H1 (cell line): Measurements from ENCODE around the gene CAMTA2. TPM values are rescaled to one million over a fixed set of nuclear protein-coding genes. Genes with fewer than 3 reads are reported as not detected.

Experiments used
- ASH2L ChIP-seq: fragments of 200-600, 300-600 bp; sonication (generic); IDR thresholded peaks from one replicate; pipeline ENCODE4 v1.7.1; 2017; ENCODE audit warnings: low read length
- BACH1 ChIP-seq: IDR thresholded peaks from 2 replicates; pipeline ENCODE4 v1.6.1; 2012; ENCODE audit warnings: low read length, improper control_type of control experiment
- BCL11A ChIP-seq, 2 experiments: IDR thresholded peaks; one replicate each; pipeline ENCODE4 v1.6.1; 2011; ENCODE audit warnings: low read depth in 2 of 2, low read length in 2 of 2, mild to moderate bottlenecking in 2 of 2
- CBX8 ChIP-seq: fragments of 300-800, 300-1000 bp; sonication (generic); IDR thresholded peaks from 2 replicates; pipeline ENCODE4 v1.7.1; 2016; ENCODE audit warnings: low read depth, low read length, borderline replicate concordance
- CEBPB ChIP-seq: IDR thresholded peaks from 2 replicates; pipeline ENCODE4 v1.6.1; 2012; ENCODE audit warnings: low read depth, low read length
- CHD1 ChIP-seq: IDR thresholded peaks from 2 replicates; pipeline ENCODE4 v1.6.1; 2012; ENCODE audit warnings: low read depth, low read length, improper control_type of control experiment
- FOSL1 ChIP-seq: IDR thresholded peaks from 2 replicates; pipeline ENCODE4 v1.6.1; 2011; ENCODE audit warnings: mild to moderate bottlenecking, low read depth, low read length, moderate library complexity; ENCODE audit not compliant: insufficient read depth
- GABPA ChIP-seq: IDR thresholded peaks from 2 replicates; pipeline ENCODE4 v1.6.1; 2011; ENCODE audit warnings: mild to moderate bottlenecking, low read length, moderate library complexity, borderline replicate concordance; ENCODE audit not compliant: insufficient read depth
- GTF2F1 ChIP-seq: IDR thresholded peaks from 2 replicates; pipeline ENCODE4 v1.6.1; 2012; ENCODE audit warnings: low read depth, low read length, improper control_type of control experiment, borderline replicate concordance
- HDAC6 ChIP-seq: IDR thresholded peaks from one replicate; pipeline ENCODE4 v1.7.1; 2012; ENCODE audit warnings: low read depth, mild to moderate bottlenecking, inconsistent platforms, low read length, moderate library complexity
- MAFK ChIP-seq: IDR thresholded peaks from 2 replicates; pipeline ENCODE4 v1.6.1; 2012; ENCODE audit warnings: low read depth, mild to moderate bottlenecking, improper control_type of control experiment, low read length
- RAD21 ChIP-seq, 2 experiments: IDR thresholded peaks in 1 of 2; conservative IDR thresholded peaks in 1 of 2; 2 replicates each; pipeline ENCODE4 v1.6.1; 2011; ENCODE audit warnings: low read depth in 2 of 2, low read length in 2 of 2, improper control_type of control experiment in 1 of 2, inconsistent platforms in 1 of 2, mild to moderate bottlenecking in 1 of 2, moderate library complexity in 1 of 2
- RBBP5 ChIP-seq: IDR thresholded peaks from 2 replicates; pipeline ENCODE4 v1.7.1; 2012; ENCODE audit warnings: low read depth, mild to moderate bottlenecking, inconsistent platforms, low read length, moderate library complexity, borderline replicate concordance
- SAP30 ChIP-seq: fragments of 300-600 bp; sonication (generic); IDR thresholded peaks from 2 replicates; pipeline ENCODE4 v1.7.1; 2012; ENCODE audit warnings: low read length, moderate library complexity, mild to moderate bottlenecking, inconsistent platforms; ENCODE audit not compliant: insufficient read depth, insufficient replicate concordance
- SIX5 ChIP-seq: IDR thresholded peaks from 2 replicates; pipeline ENCODE4 v1.6.1; 2011; ENCODE audit warnings: mild to moderate bottlenecking, low read depth, low read length
- SUZ12 ChIP-seq: fragments of 200-600 bp; sonication (generic); IDR thresholded peaks from 2 replicates; pipeline ENCODE4 v1.6.1; 2012; ENCODE audit warnings: mild to moderate bottlenecking, inconsistent platforms, low read length, moderate library complexity, mixed read lengths
- TAF1 ChIP-seq: IDR thresholded peaks from 2 replicates; pipeline ENCODE4 v1.6.1; 2011; ENCODE audit warnings: mild to moderate bottlenecking, low read depth, low read length
- TBP ChIP-seq: IDR thresholded peaks from 2 replicates; pipeline ENCODE4 v1.6.1; 2011; ENCODE audit warnings: low read depth, low read length, improper control_type of control experiment
- ZNF274 ChIP-seq: IDR thresholded peaks from 2 replicates; pipeline ENCODE4 v1.7.0; 2012; ENCODE audit warnings: low read length, borderline replicate concordance; ENCODE audit errors: extremely low read depth
- polyA plus RNA-seq, 7 experiments: library from polyadenylated mRNA; depleted of rRNA in 3 of 7; stranded (reverse) in 5 of 7; unstranded in 2 of 7; fragments of >200 nt in 5 of 7; fragments of 200-250 nt in 2 of 7; gene quantifications; 1 replicate in 5 of 7; 2 replicates in 1 of 7; 4 replicates in 1 of 7; pipeline versions ENCODE4 v1.2.1 to v1.2.3, GENCODE V29; 2011 to 2013; ENCODE audit warnings: missing spikeins in 2 of 7, mixed read lengths in 2 of 7
- total RNA-seq: library from RNA; stranded (reverse); fragmentation: NEBNext Ultra II Directional; extraction: Animal tissue kit (Norgen Biotek cat#: 25700); gene quantifications from 2 replicates; pipeline ENCODE4 v1.2.1, GENCODE V29; 2021
- TF ChIP-seq, protein P1 (sequence below): IDR thresholded peaks from 2 replicates; pipeline ENCODE4 v1.6.1; 2012; ENCODE audit warnings: low read length, inconsistent platforms
- TF ChIP-seq, protein P2 (sequence below): IDR thresholded peaks from 2 replicates; pipeline ENCODE4 v1.6.1; 2012; ENCODE audit warnings: inconsistent platforms
- TF ChIP-seq, protein P3 (sequence below): IDR thresholded peaks from 2 replicates; pipeline ENCODE4 v1.6.1; 2011; ENCODE audit warnings: low read depth, mild to moderate bottlenecking, low read length; ENCODE audit not compliant: insufficient read depth

CAMTA2 gene
- total and polyA plus RNA-seq, 2 of the 8 experiments (the other 6 are each of a cell fraction or from before 2014, with no cell fraction given), result 5.5 to 12.0 TPM

DNA sequence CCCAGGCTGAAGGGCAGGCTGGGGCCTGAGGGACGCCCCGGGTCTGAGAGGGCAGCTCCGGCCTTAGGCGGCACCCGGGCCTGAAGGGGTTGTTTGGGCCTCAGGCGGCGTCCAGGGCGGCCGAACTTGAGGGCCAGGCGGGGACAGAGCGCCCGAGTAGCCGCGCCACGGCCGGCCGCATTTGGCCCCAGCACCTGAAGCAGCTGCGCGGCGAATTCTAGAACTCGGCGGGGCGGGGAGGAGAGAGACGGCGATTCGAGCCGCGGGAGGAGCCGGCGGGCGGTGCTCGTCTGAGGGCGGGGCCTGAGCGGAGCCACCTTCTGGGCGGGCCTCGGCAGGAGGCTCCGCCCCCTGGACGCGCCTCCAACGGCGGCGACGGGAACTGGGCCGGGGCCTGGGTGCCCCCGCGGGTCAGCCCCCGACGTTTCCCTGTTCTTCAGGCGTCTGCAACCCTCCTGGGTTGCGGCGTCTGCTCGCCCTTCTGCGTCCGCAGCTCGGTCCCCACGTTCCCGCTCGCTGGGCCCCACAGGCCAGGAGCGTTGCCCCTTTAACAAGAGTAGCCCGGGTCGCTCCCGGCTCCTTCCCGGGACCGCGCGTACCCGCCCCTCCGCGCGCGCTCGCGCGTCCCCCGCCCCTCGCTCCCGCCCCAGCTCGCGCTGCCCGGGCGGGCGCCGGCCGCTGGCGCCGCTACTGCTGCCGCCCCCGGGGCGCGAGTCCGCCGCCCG is 10.0 kb upstream of the CAMTA2 start, which contains the start of the genes INCA1 and KIF1C (continued):
- no peak for TF ChIP-seq RAD21 (IDR thresholded peaks at IDR 0.05 in 1 of 2, conservative IDR thresholded peaks at IDR 0.05 in 1 of 2; ENCODE audit: low read depth in 2 of 2, low read length in 2 of 2)
- TF ChIP-seq, protein P1, sequence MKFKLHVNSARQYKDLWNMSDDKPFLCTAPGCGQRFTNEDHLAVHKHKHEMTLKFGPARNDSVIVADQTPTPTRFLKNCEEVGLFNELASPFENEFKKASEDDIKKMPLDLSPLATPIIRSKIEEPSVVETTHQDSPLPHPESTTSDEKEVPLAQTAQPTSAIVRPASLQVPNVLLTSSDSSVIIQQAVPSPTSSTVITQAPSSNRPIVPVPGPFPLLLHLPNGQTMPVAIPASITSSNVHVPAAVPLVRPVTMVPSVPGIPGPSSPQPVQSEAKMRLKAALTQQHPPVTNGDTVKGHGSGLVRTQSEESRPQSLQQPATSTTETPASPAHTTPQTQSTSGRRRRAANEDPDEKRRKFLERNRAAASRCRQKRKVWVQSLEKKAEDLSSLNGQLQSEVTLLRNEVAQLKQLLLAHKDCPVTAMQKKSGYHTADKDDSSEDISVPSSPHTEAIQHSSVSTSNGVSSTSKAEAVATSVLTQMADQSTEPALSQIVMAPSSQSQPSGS, result no peak
- peak; percentile 62 for TF ChIP-seq ASH2L
- no peak for TF ChIP-seq GTF2F1
- TF ChIP-seq, protein P2, sequence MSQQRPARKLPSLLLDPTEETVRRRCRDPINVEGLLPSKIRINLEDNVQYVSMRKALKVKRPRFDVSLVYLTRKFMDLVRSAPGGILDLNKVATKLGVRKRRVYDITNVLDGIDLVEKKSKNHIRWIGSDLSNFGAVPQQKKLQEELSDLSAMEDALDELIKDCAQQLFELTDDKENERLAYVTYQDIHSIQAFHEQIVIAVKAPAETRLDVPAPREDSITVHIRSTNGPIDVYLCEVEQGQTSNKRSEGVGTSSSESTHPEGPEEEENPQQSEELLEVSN, result peak; percentile 69; the same call in 1 of the 2 replicates
- no peak for TF ChIP-seq CEBPB
- no peak for TF ChIP-seq FOSL1
- TF ChIP-seq, protein P3, sequence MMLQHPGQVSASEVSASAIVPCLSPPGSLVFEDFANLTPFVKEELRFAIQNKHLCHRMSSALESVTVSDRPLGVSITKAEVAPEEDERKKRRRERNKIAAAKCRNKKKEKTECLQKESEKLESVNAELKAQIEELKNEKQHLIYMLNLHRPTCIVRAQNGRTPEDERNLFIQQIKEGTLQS, result no peak
- TF ChIP-seq MAFK, result no peak
- no peak for TF ChIP-seq SAP30
- TF ChIP-seq CBX8, result no peak
- no peak for TF ChIP-seq SUZ12
- no peak for TF ChIP-seq CHD1
- no peak for TF ChIP-seq ZNF274
- peak; percentile 42; the same call in 1 of the 2 replicates for TF ChIP-seq TAF1
- no peak for TF ChIP-seq HDAC6
- TF ChIP-seq BCL11A (IDR thresholded peaks at IDR 0.05; ENCODE audit: low read depth in 2 of 2, low read length in 2 of 2), result no peak
- TF ChIP-seq GABPA, result no peak
- no peak for TF ChIP-seq RBBP5
- no peak for TF ChIP-seq SIX5
- TF ChIP-seq TBP, result no peak
- no peak for TF ChIP-seq BACH1
